Panc1 (cell line): Measurements from ENCODE around the gene LRRC27. TPM values are rescaled to one million over a fixed set of nuclear protein-coding genes. Genes with fewer than 3 reads are reported as not detected.

Experiments used
- ATAC-seq: fragments of 200-7000 bp; cut with Tn5 transposase; 2 replicates; pipeline ENCODE4 v1.9.1; 2020; ENCODE audit warnings: mild to moderate bottlenecking, moderate library complexity
- BruUV-seq: library from RNA; stranded (reverse); fragments of 400-500 nt; replicated peaks from 2 replicates; lab custom pipeline; 2021; lab: Mats Ljungman, UMichigan
- CTCF ChIA-PET: fragments of 300-600 bp; sonication (Branson Sonifier 250); formaldehyde crosslinking; loops from one replicate; lab custom pipeline; 2022; ENCODE audit warnings: antibody characterized with exemption; lab: Charles Lee
- POLR2A ChIA-PET: fragments of 300-600 bp; sonication (Branson Sonifier 250); formaldehyde crosslinking; loops from one replicate; lab custom pipeline; 2022; ENCODE audit warnings: antibody characterized with exemption; lab: Charles Lee
- DNase-seq: peaks from one replicate; pipeline ENCODE4 v3.0.0-alpha.2; 2010; ENCODE audit warnings: low read depth, low spot score
- H3K27ac ChIP-seq: 2 replicates; pipeline ENCODE4 v1.5.1; 2011; ENCODE audit warnings: mild to moderate bottlenecking, low read length, inconsistent platforms
- H3K27me3 ChIP-seq: fragments of 200-500 bp; sonication (Bioruptor generic); 2 replicates; pipeline ENCODE4 v1.6.0; 2014; ENCODE audit warnings: low read length, inconsistent platforms; ENCODE audit not compliant: control insufficient read depth, insufficient read depth
- H3K36me3 ChIP-seq: fragments of 200-500 bp; sonication (Bioruptor generic); 2 replicates; pipeline ENCODE4 v1.5.1; 2014; ENCODE audit warnings: inconsistent platforms, mild to moderate bottlenecking, low read length, moderate library complexity; ENCODE audit not compliant: control insufficient read depth, insufficient read depth
- H3K4me1 ChIP-seq: 2 replicates; pipeline ENCODE4 v1.5.1; 2011; ENCODE audit warnings: inconsistent platforms, mild to moderate bottlenecking, low read length, moderate library complexity; ENCODE audit not compliant: control insufficient read depth, insufficient read depth
- H3K4me3 ChIP-seq, 2 experiments: 2 replicates each; pipeline ENCODE4 v1.5.1; 2011 to 2012; ENCODE audit warnings: low read depth in 2 of 2, low read length in 2 of 2, mild to moderate bottlenecking in 2 of 2, inconsistent platforms in 1 of 2, moderate library complexity in 1 of 2
- H3K9me3 ChIP-seq: fragments of 200-500 bp; sonication (Bioruptor generic); 2 replicates; pipeline ENCODE4 v1.5.1; 2014; ENCODE audit warnings: low read depth, mild to moderate bottlenecking, inconsistent platforms, low read length, moderate library complexity; ENCODE audit not compliant: control insufficient read depth, insufficient read depth
- POLR2AphosphoS5 ChIP-seq: IDR thresholded peaks from 2 replicates; pipeline ENCODE4 v1.6.1; 2012; ENCODE audit warnings: mild to moderate bottlenecking, low read depth, low read length, moderate library complexity
- SIN3A ChIP-seq: IDR thresholded peaks from 2 replicates; pipeline ENCODE4 v1.6.1; 2012; ENCODE audit warnings: low read depth, mild to moderate bottlenecking, low read length, moderate library complexity, borderline replicate concordance; ENCODE audit not compliant: insufficient read depth
- TCF7L2 ChIP-seq: IDR thresholded peaks from 2 replicates; pipeline ENCODE4 v1.6.1; 2011; ENCODE audit warnings: mild to moderate bottlenecking, low read depth, low read length, inconsistent platforms
- in situ Hi-C: cut with HindIII; loops from 2 replicates; pipeline ENCODE4 v1.10.0; 2016; ENCODE audit warnings: low sequenced_read_pairs, low pct_unique_long_range_greater_than_20kb
- intact Hi-C: fragments of 100-400 bp; cut with micrococcal nuclease; formaldehyde crosslinking; loops from one replicate; pipeline ENCODE4 v1.10.0; 2022; ENCODE audit not compliant: unreplicated experiment
- total RNA-seq: library from RNA; stranded (reverse); gene quantifications from one replicate; pipeline ENCODE4 v1.2.1, GENCODE V29; 2021; ENCODE audit not compliant: unreplicated experiment
- TF ChIP-seq, protein P1 (sequence below): fragments of 450-650 bp; IDR thresholded peaks from 2 replicates; pipeline ENCODE4 v1.5.1; 2017; ENCODE audit warnings: mild to moderate bottlenecking
- TF ChIP-seq, protein P2 (sequence below), 2 experiments: IDR thresholded peaks; 2 replicates each; pipeline ENCODE4 v1.6.1; 2011 to 2012; ENCODE audit warnings: low read depth in 2 of 2, control low read depth in 1 of 2, low read length in 1 of 2, mild to moderate bottlenecking in 1 of 2, moderate library complexity in 1 of 2; ENCODE audit not compliant: insufficient read depth in 1 of 2

Gene LRRC27
- total RNA-seq, 1 experiment from 2014 or later = 15.7 TPM

DNA sequence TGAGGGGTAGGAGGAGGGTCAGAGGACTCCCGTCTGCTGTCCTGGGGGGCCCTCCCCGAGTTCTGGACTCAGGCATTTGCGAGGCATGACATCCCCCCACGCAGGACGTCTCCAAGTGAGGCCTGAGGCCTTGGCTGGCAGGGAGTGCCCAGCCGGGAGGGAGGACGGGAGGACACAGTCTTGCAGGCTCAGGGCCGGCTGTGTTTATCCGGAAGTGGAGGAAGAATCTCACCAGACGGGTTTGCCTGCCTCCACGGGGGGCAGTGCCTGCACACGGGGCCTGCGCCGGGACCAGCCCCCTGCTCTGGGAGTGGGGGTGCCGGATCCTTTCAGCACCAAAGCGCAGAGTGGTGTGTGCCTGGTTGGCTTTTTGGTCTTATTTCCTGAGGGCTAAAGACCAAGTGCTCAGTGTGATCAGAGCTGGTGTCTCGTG is 75.9 kb downstream of the LRRC27 start:
- DNase-seq (no peak), ATAC-seq (peak; percentile 18; the same call in 1 of the 2 replicates)
- no TSS peak for BruUV-seq
- H3K36me3 ChIP-seq = no peaks in the 10 kb centered on the region
- ChIA-PET POLR2A (no interaction called here), CTCF (no interaction called here)
- TF ChIP-seq, protein P1, sequence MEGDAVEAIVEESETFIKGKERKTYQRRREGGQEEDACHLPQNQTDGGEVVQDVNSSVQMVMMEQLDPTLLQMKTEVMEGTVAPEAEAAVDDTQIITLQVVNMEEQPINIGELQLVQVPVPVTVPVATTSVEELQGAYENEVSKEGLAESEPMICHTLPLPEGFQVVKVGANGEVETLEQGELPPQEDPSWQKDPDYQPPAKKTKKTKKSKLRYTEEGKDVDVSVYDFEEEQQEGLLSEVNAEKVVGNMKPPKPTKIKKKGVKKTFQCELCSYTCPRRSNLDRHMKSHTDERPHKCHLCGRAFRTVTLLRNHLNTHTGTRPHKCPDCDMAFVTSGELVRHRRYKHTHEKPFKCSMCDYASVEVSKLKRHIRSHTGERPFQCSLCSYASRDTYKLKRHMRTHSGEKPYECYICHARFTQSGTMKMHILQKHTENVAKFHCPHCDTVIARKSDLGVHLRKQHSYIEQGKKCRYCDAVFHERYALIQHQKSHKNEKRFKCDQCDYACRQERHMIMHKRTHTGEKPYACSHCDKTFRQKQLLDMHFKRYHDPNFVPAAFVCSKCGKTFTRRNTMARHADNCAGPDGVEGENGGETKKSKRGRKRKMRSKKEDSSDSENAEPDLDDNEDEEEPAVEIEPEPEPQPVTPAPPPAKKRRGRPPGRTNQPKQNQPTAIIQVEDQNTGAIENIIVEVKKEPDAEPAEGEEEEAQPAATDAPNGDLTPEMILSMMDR = no peak
- TF ChIP-seq SIN3A = no peak
- TF ChIP-seq, protein P2, sequence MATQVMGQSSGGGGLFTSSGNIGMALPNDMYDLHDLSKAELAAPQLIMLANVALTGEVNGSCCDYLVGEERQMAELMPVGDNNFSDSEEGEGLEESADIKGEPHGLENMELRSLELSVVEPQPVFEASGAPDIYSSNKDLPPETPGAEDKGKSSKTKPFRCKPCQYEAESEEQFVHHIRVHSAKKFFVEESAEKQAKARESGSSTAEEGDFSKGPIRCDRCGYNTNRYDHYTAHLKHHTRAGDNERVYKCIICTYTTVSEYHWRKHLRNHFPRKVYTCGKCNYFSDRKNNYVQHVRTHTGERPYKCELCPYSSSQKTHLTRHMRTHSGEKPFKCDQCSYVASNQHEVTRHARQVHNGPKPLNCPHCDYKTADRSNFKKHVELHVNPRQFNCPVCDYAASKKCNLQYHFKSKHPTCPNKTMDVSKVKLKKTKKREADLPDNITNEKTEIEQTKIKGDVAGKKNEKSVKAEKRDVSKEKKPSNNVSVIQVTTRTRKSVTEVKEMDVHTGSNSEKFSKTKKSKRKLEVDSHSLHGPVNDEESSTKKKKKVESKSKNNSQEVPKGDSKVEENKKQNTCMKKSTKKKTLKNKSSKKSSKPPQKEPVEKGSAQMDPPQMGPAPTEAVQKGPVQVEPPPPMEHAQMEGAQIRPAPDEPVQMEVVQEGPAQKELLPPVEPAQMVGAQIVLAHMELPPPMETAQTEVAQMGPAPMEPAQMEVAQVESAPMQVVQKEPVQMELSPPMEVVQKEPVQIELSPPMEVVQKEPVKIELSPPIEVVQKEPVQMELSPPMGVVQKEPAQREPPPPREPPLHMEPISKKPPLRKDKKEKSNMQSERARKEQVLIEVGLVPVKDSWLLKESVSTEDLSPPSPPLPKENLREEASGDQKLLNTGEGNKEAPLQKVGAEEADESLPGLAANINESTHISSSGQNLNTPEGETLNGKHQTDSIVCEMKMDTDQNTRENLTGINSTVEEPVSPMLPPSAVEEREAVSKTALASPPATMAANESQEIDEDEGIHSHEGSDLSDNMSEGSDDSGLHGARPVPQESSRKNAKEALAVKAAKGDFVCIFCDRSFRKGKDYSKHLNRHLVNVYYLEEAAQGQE (IDR thresholded peaks at IDR 0.05; ENCODE audit: insufficient read depth in 1 of 2, low read depth in 2 of 2, low read length in 1 of 2) = no peak
- no peak for TF ChIP-seq POLR2AphosphoS5
- no peak for TF ChIP-seq TCF7L2
- no peaks in the 10 kb centered on the region for H3K9me3 ChIP-seq
- H3K27me3 ChIP-seq = no peaks in the 10 kb centered on the region
- H3K4me3 ChIP-seq = peak overlapping the region in 1 of 2 experiments; percentile 2; a peak in 1 of 4 replicates
- peaks cover 58% of the 10 kb centered on the region for H3K4me1 ChIP-seq
- intact Hi-C loops (no loop called here), in situ Hi-C loops (no loop called here)
- peak overlapping the region; percentile 89 for H3K27ac ChIP-seq

DNA sequence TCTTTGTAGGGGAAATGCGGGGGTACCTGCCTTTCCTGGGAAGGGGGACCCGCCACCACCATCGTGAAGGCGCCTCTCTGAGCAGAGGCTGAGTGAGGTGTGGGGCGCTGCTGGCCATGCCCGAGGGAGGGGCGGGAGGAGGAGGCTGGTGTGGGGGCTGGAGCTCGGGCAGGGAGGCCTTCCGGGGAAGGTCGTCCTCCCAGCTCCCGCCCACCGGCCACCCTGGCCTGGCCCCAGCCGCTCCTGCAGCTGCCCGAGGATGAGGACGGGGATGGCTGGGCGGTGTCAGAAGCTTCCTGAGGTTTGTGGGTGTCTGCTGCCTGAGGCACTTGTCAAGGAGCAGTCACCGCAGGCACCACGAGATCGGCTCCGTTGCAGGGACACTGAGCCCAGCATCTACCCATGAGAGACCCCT is 76.4 kb downstream of the LRRC27 start:
- no peak for TF ChIP-seq SIN3A
- TF ChIP-seq, protein P2 (IDR thresholded peaks at IDR 0.05; ENCODE audit: insufficient read depth in 1 of 2, low read depth in 2 of 2, low read length in 1 of 2) = no peak
- TF ChIP-seq POLR2AphosphoS5 = no peak
- H3K27ac ChIP-seq = peak overlapping the region; percentile 89
- in situ Hi-C loops (no loop called here), intact Hi-C loops (no loop called here)
- H3K27me3 ChIP-seq = no peaks in the 10 kb centered on the region
- no TSS peak for BruUV-seq
- H3K4me1 ChIP-seq = peaks cover 63% of the 10 kb centered on the region
- H3K4me3 ChIP-seq = peak overlapping the region in 1 of 2 experiments; percentile 2; a peak in 1 of 4 replicates
- ATAC-seq (peak; percentile 18), DNase-seq (no peak)
- ChIA-PET CTCF (no interaction called here), POLR2A (no interaction called here)
- no peaks in the 10 kb centered on the region for H3K36me3 ChIP-seq
- no peaks in the 10 kb centered on the region for H3K9me3 ChIP-seq
